ENCODE results near the gene MRPS9.

DNA sequence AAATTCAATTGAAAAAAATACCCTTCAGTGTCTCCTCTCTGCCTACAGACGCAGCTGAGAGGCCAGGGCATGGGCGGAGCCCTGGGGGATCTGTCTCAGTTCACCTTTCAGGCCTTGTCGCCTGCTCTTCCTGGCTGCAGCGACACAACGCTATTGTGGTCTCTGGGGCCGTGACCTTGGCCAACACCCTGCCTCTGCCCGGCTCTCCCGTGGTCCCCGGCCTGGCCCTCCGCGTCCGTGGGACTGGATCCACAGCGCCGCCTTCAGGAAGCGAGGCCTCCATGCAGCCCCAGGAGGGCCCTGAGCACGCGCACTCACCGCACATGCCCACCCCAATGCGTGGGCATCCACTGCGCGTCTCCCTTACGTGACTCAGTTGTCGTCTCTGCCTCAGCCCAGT, 81.1 kb downstream of the MRPS9 start:
- TF ChIP-seq POLR2A (IDR thresholded peaks at IDR 0.05; ENCODE audit: low read depth, low read length) (no peak), TAF1 (IDR thresholded peaks at IDR 0.05; ENCODE audit: borderline replicate concordance, low read depth, low read length) (no peak), POLR2AphosphoS5 (IDR thresholded peaks at IDR 0.05; ENCODE audit: low read depth, low read length) (no peak)
